ENCODE measurements around the gene LRMDA. TPM values are rescaled to one million over a fixed set of nuclear protein-coding genes. Genes with fewer than 3 reads are reported as not detected.

LRMDA gene
- total and polyA plus RNA-seq, 2 of the 13 experiments (the other 11 are each of a cell fraction or from before 2014, with no cell fraction given), result 13.4 to 22.0 TPM

DNA sequence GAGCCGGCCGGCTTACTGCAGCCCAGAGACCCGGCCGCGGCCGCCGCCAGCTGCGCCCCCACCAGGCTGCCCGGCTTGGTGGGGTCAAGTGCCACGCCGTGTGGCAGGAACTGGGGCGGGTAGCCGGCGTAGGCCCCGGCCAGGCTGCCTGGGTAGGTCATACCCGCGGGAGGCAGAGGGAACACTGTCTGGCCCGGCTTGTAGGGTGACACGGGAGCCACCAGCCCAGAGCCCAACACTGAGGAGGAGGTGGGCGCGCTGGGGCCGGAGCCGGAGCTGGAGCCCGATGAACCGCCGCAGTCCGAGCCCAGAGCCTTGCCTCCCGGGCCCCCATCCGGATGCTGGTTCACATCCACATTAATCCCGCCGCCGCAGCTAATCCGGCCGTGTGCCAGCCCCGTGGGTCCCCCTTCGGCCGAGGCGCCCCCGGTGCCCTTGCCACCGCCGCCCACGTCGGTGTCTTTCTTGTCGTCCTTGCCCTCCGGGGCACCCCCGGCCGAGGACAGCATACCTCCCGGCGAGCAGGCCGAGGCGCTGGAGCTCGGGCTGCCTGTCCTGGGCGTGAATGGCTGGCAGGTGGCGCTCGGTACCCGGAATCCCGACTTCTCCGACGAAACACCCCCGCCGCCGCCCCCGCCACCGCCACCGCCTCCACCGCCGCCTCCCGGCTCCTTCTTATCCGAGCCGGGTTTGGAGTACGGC is 31.8 kb upstream of the LRMDA start (continued):
- TF ChIP-seq, protein P1, sequence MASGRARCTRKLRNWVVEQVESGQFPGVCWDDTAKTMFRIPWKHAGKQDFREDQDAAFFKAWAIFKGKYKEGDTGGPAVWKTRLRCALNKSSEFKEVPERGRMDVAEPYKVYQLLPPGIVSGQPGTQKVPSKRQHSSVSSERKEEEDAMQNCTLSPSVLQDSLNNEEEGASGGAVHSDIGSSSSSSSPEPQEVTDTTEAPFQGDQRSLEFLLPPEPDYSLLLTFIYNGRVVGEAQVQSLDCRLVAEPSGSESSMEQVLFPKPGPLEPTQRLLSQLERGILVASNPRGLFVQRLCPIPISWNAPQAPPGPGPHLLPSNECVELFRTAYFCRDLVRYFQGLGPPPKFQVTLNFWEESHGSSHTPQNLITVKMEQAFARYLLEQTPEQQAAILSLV (CRISPR knock-in tag; IDR thresholded peaks at IDR 0.05; ENCODE audit: borderline replicate concordance), result no peak
- 0 out of 2 replicates have a peak, but pooled peaks have one; percentile 50 for TF ChIP-seq SALL2 (CRISPR knock-in tag; IDR thresholded peaks at IDR 0.05)
- TF ChIP-seq CBFB (CRISPR knock-in tag; IDR thresholded peaks at IDR 0.05), result no peak
- no peak for TF ChIP-seq YEATS2 (CRISPR knock-in tag; IDR thresholded peaks at IDR 0.05; ENCODE audit: borderline replicate concordance)
- no peak for TF ChIP-seq REST (IDR thresholded peaks at IDR 0.05; ENCODE audit: borderline replicate concordance in 1 of 2, low read depth in 1 of 2, low read length in 2 of 2)
- TF ChIP-seq RFX1 (IDR thresholded peaks at IDR 0.05), result no peak
- no peak for TF ChIP-seq ZNF12 (CRISPR knock-in tag; IDR thresholded peaks at IDR 0.05)
- TF ChIP-seq FOXJ3 (CRISPR knock-in tag; IDR thresholded peaks at IDR 0.05; ENCODE audit: borderline replicate concordance), result no peak

Measured in HepG2 (cell line).